Adrenal gland (tissue), 12 donors: Measurements from ENCODE around the gene KRTAP12-1. TPM values are rescaled to one million over a fixed set of nuclear protein-coding genes. Genes with fewer than 3 reads are reported as not detected.

Experiments used
- DNase-seq, 7 donors: peaks; one replicate each; pipeline ENCODE4 v3.0.0-alpha.2; 2019 to 2020
- H3K27ac ChIP-seq, 5 donors: fragments of 200-600 bp; sonication (generic) in 4 of 5; 1 replicate in 3 of 5; 2 replicates in 2 of 5; pipeline versions ENCODE4 v1.5.1 to v1.8.0; 2016 to 2020; ENCODE audit warnings: mild to moderate bottlenecking in 1 of 5
- H3K27me3 ChIP-seq: fragments of 200-600 bp; 2 replicates; pipeline ENCODE4 v1.8.0; 2021
- H3K36me3 ChIP-seq, 2 donors: fragments of 200-600 bp; replicated peaks in 1 of 2; 1 replicate in 1 of 2; 2 replicates in 1 of 2; pipeline versions ENCODE4 v1.5.1 to v1.8.0; 2018 to 2022
- H3K4me1 ChIP-seq, 2 donors: fragments of 200-600 bp; replicated peaks in 1 of 2; 1 replicate in 1 of 2; 2 replicates in 1 of 2; pipeline versions ENCODE4 v1.5.1 to v1.8.0; 2018 to 2021
- H3K4me3 ChIP-seq, 4 donors: fragments of 200-600 bp; sonication (generic) in 3 of 4; one replicate each; pipeline ENCODE4 v1.5.1; 2016 to 2018
- H3K9me3 ChIP-seq, 3 donors: fragments of 200-600 bp; sonication (generic) in 1 of 3; replicated peaks in 1 of 3; 1 replicate in 2 of 3; 2 replicates in 1 of 3; pipeline versions ENCODE4 v1.5.1 to v1.8.0; 2016 to 2021
- CTCF ChIP-seq, 6 experiments: fragments of 450-650 bp in 4 of 6; fragments of 200-600 bp in 2 of 6; sonication (generic) in 1 of 6; IDR thresholded peaks; 1 replicate in 5 of 6; 2 replicates in 1 of 6; pipeline versions ENCODE4 v1.5.1 to v1.8.0; 2016 to 2021; ENCODE audit warnings: antibody characterized with exemption in 6 of 6, mild to moderate bottlenecking in 2 of 6, moderate library complexity in 1 of 6
- POLR2A ChIP-seq, 2 donors: fragments of 450-650 bp; IDR thresholded peaks; one replicate each; pipeline ENCODE4 v1.6.1; 2017; ENCODE audit warnings: antibody characterized with exemption in 2 of 2, mild to moderate bottlenecking in 2 of 2, moderate library complexity in 1 of 2
- WGBS, 4 donors: extraction: QIAGEN DNeasy Blood & Tissue Kit in 2 of 4; methylation state at CpG; one replicate each; pipeline versions ENCODE4 v1.1.5 to v1.1.7; 2013 to 2017; 5-methylcytosine and 5-hydroxymethylcytosine counted together
- intact Hi-C, 2 donors: fragments of 100-400 bp; cut with DNase I; formaldehyde crosslinking; loops; one replicate each; pipeline versions ENCODE4 v1.14.1 to v1.15.0; 2022 to 2023
- polyA plus RNA-seq, 3 donors: library from polyadenylated mRNA; stranded (reverse); fragments of 200-250 nt in 2 of 3; fragments of 350-450 nt in 1 of 3; fragmentation: Illumina TruSeq in 1 of 3; extraction: RNeasy Lipid Tissue Mini Kit (QIAGEN cat#74804) in 1 of 3; gene quantifications; one replicate each; pipeline ENCODE4 v1.2.3, GENCODE V29; 2013 to 2014
- total RNA-seq, 9 donors: library from RNA; depleted of rRNA in 4 of 9; stranded (reverse); fragments of >200 nt in 4 of 9; fragments of 120-200 nt in 1 of 9; fragmentation: NEBNext Ultra II Directional in 1 of 9; extraction: Animal tissue kit (Norgen Biotek cat#: 25700) in 1 of 9; gene quantifications; one replicate each; pipeline versions ENCODE4 v1.1.0 to v1.2.4, GENCODE V29; 2013 to 2023
- donor health status: healthy with polysubstance abuse.
- donor health status: Bipolar disorder and iron deficiency.
- donor health status: DM: yes; HTN: yes; CAD: no.
- donor health status: DM: no; HTN: no; CAD: no.
- donor health status: DM: no; HTN: no; CAD: no.
- donor health status: DM: yes; HTN: yes; CAD: no.

KRTAP12-1 gene
- total and polyA plus RNA-seq, 12 donors, result not detected

DNA sequence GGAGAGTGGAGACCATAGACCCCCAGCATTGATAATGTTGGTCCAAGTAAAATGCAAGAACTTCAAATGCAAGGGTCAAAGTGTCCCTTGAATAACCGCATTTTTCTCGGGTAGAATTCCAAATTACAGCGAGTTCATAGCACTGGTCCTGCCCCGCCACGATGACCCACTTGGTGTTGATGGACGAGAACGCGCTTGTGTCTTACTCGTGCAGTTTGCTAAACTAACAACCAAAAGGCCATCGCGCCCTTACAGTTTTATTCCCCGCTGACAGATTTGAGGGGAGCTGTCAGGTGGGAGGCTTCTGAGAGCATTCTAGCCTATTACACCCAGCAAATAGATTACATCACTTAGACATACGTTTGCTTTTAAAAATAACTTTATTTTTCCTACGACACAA is 46.8 kb upstream of the KRTAP12-1 start:
- DNase-seq, result no peak
- peaks cover 6% of the 10 kb centered on the region for H3K27me3 ChIP-seq
- WGBS, 4 donors, result 85 to 90% (median 87%) methylated on average over 14 of the region's 14 CpGs
- H3K27ac ChIP-seq, result no peak overlapping the region
- no peaks in the 10 kb centered on the region for H3K4me1 ChIP-seq
- intact Hi-C loops, result no loop called here
- H3K9me3 ChIP-seq, result no peaks in the 10 kb centered on the region
- no peaks in the 10 kb centered on the region for H3K36me3 ChIP-seq
- no peak overlapping the region for H3K4me3 ChIP-seq
- TF ChIP-seq POLR2A (IDR thresholded peaks at IDR 0.05) (no peak), CTCF (IDR thresholded peaks at IDR 0.05) (no peak)

DNA sequence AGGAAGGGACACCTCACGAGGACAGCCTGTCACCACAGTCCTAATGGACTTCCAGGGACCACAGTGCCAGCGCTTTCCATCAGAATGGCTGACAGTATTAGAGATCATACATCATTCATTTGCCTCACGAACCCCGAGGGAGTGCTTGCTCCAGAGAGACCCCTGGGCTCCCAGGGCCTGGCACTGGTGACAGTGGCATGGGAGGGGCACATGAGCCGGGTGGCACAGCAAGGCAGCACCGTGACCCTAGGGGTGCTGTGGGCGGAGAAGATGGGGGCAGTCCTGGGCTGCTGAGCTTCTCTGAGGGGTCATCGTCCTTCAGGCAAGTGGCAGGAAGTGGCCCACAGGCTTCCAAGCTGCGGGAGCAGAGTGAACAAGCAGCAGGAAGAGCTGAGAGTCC is 45.8 kb upstream of the KRTAP12-1 start:
- Histone ChIP-seq H3K9me3 (no peaks in the 10 kb centered on the region), H3K36me3 (no peaks in the 10 kb centered on the region), H3K27ac (no peak overlapping the region), H3K27me3 (peaks cover 15% of the 10 kb centered on the region), H3K4me1 (no peaks in the 10 kb centered on the region), H3K4me3 (no peak overlapping the region)
- WGBS, 4 donors, result 65 to 73% (median 68%) methylated on average over 8 to 9 of the region's 9 CpGs
- TF ChIP-seq POLR2A (IDR thresholded peaks at IDR 0.05) (no peak), CTCF (IDR thresholded peaks at IDR 0.05) (no peak)
- no peak for DNase-seq
- intact Hi-C loops, result no loop called here

- no peak overlapping the region for H3K27ac ChIP-seq
- intact Hi-C loops, result no loop called here
- no peak overlapping the region for H3K4me3 ChIP-seq
- no peak for TF ChIP-seq POLR2A (IDR thresholded peaks at IDR 0.05)
- TF ChIP-seq CTCF (IDR thresholded peaks at IDR 0.05), result no peak
- no peaks in the 10 kb centered on the region for H3K36me3 ChIP-seq
- H3K9me3 ChIP-seq, result no peaks in the 10 kb centered on the region
- WGBS, 4 donors, result 81 to 98% (median 92%) methylated on average over 8 of the region's 8 CpGs
- no peak for DNase-seq
- H3K4me1 ChIP-seq, result no peaks in the 10 kb centered on the region
- H3K27me3 ChIP-seq, result peaks cover 17% of the 10 kb centered on the region
These were observed 45.4 kb upstream of the KRTAP12-1 start for GRCh38 chr21:44727321-44727720.

DNA sequence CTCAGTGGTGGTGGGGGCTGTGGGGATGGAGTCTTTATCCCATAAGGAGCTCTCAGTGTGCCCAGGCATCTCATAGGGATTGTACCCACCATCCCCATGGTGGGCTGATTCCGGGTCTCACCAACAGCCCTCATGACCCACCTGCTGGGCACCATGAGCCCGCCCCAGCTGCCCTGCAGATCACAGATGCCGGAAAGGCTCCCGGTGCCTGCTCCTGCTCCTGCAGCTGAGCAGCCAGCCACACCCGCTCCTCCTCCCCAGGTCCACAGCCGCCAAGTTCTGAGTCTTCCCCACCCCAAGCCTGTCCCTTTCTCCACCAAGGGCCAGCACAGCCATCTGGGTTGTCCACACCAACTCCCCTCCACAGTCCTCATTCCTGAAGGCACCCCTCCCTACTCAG is 44.9 kb upstream of the KRTAP12-1 start:
- TF ChIP-seq POLR2A (IDR thresholded peaks at IDR 0.05), result no peak
- no peak for TF ChIP-seq CTCF (IDR thresholded peaks at IDR 0.05)

More for the DNA sequence above, 44.9 kb upstream of the KRTAP12-1 start:
- Histone ChIP-seq H3K27ac (no peak overlapping the region), H3K4me1 (no peaks in the 10 kb centered on the region), H3K36me3 (no peaks in the 10 kb centered on the region), H3K4me3 (no peak overlapping the region), H3K9me3 (no peaks in the 10 kb centered on the region), H3K27me3 (peaks cover 17% of the 10 kb centered on the region)
- intact Hi-C loops, result no loop called here
- WGBS, 4 donors, result 70 to 87% (median 76%) methylated on average over 5 to 6 of the region's 6 CpGs
- DNase-seq, result no peak
